Parathyroid adenoma (tissue), 2 donors: ENCODE results near the gene ZNF19.
A peak's percentile ranks its signal among the peaks of the same experiment; 100 is the strongest.

ENCODE experiments used
- H2AFZ ChIP-seq: fragments of 300-600 bp; sonication (generic); one replicate; pipeline ENCODE4 v1.7.0; 2017; ENCODE audit warnings: antibody characterized with exemption, mild to moderate bottlenecking
- H3K27ac ChIP-seq: fragments of 300-600 bp; sonication (generic); one replicate; pipeline ENCODE4 v1.7.0; 2017
- H3K27me3 ChIP-seq: fragments of 300-600 bp; sonication (generic); one replicate; pipeline ENCODE4 v1.7.0; 2017; ENCODE audit warnings: low read length; ENCODE audit not compliant: control insufficient read depth, insufficient read depth
- H3K36me3 ChIP-seq: fragments of 300-600 bp; sonication (generic); one replicate; pipeline ENCODE4 v1.7.0; 2017; ENCODE audit warnings: low read length; ENCODE audit not compliant: control insufficient read depth, insufficient read depth
- H3K4me1 ChIP-seq: fragments of 300-600 bp; sonication (generic); one replicate; pipeline ENCODE4 v1.7.0; 2017; ENCODE audit warnings: control low read depth
- H3K4me2 ChIP-seq: fragments of 300-600 bp; sonication (generic); one replicate; pipeline ENCODE4 v1.7.0; 2017; ENCODE audit warnings: low read length
- H3K4me3 ChIP-seq: fragments of 300-600 bp; sonication (generic); one replicate; pipeline ENCODE4 v1.7.0; 2017; ENCODE audit warnings: low read depth, low read length
- H3K79me2 ChIP-seq: fragments of 300-600 bp; sonication (generic); one replicate; pipeline ENCODE4 v1.7.0; 2017; ENCODE audit warnings: control low read depth
- H3K9ac ChIP-seq: fragments of 300-600 bp; sonication (generic); one replicate; pipeline ENCODE4 v1.7.0; 2017; ENCODE audit warnings: mild to moderate bottlenecking
- H3K9me3 ChIP-seq: fragments of 300-600 bp; sonication (generic); one replicate; pipeline ENCODE4 v1.7.0; 2017; ENCODE audit warnings: low read length; ENCODE audit not compliant: control insufficient read depth
- TF ChIP-seq, protein P1 (sequence below): fragments of 300-600 bp; sonication (generic); IDR thresholded peaks from one replicate; pipeline ENCODE4 v1.7.0; 2017; ENCODE audit warnings: antibody characterized with exemption, mild to moderate bottlenecking
- donor health status: primary hyperparathyroidism.

The ZNF19 gene

DNA sequence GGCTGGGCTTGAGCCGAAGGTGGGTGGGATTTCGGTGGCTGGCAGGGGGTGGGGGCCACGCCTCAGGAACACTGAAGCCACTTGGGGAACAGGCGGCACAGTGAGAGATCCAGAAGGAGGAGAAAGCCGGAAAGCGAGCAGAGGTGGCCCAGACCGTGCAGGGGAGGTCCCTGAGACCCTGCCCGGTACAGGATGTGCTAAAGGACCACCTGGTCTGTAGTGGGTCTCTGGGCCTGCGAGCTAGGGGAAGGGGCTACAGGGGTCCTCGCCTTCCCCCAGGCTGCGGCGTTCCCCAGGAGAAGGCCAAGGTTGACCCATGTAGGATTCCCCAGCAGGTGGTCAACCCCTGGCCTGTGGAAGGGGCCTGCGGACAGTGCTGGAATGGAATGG is 47.1 kb downstream of the ZNF19 start, which contains the start of gene TLE7:
Gene TLE7, minus strand, starts transcription at position 4 of the 390 bp plus-strand sequence. CDS start 8,730 bp downstream, outside the sequence.
- no peak within 1 kb of the TSS for H2AFZ ChIP-seq
- H3K27me3 ChIP-seq: no peaks in the 10 kb centered on the region
- no peaks in the 10 kb centered on the region for H3K4me1 ChIP-seq
- no peaks in the 10 kb centered on the region for H3K36me3 ChIP-seq
- H3K27ac ChIP-seq: no peak within 1 kb of the TSS
- TF ChIP-seq, protein P1, sequence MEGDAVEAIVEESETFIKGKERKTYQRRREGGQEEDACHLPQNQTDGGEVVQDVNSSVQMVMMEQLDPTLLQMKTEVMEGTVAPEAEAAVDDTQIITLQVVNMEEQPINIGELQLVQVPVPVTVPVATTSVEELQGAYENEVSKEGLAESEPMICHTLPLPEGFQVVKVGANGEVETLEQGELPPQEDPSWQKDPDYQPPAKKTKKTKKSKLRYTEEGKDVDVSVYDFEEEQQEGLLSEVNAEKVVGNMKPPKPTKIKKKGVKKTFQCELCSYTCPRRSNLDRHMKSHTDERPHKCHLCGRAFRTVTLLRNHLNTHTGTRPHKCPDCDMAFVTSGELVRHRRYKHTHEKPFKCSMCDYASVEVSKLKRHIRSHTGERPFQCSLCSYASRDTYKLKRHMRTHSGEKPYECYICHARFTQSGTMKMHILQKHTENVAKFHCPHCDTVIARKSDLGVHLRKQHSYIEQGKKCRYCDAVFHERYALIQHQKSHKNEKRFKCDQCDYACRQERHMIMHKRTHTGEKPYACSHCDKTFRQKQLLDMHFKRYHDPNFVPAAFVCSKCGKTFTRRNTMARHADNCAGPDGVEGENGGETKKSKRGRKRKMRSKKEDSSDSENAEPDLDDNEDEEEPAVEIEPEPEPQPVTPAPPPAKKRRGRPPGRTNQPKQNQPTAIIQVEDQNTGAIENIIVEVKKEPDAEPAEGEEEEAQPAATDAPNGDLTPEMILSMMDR: no peak
- no peaks in the 10 kb centered on the region for H3K79me2 ChIP-seq
- no peak within 1 kb of the TSS for H3K4me2 ChIP-seq
- no peak within 1 kb of the TSS for H3K4me3 ChIP-seq
- H3K9ac ChIP-seq: no peak within 1 kb of the TSS
- H3K9me3 ChIP-seq: no peaks in the 10 kb centered on the region

DNA sequence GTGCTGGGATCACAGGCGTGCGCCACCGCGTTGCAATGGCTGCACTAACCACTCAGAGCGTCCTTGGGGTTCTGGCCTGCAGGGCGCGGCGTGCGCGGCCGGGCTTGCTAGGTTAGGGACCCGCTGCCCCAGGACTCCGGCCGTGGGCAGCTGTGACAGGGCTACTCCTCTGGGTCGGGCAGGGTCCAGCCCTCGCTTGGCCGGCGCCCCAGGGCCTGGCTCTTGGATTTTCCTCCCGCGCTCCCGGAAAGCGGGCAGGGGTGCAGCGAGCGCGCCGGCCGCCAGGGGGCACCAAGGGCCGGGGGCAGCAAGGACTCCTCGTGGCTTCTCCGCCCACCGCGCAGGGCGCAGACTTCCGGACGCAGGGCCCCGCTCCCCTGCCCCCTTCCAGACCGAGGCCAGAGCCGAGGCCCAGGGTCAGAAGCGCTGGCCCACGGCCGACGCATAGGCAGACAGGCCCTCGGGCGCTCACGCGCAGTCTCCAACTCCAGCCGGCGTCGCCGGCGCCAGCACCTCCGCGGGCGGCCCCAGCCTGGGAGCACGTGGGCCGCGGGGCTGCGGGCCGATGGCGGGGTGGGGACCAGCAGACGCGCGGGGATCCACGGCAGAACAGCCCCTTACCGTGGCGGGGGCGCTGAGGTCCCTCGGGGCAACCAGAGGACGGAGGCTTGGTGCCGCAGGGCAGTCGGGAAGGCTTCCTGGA is 47.6 kb downstream of the ZNF19 start:
- Histone ChIP-seq H3K36me3 (no peaks in the 10 kb centered on the region), H3K9me3 (no peaks in the 10 kb centered on the region), H3K4me1 (no peaks in the 10 kb centered on the region), H3K4me2 (no peak overlapping the region), H3K27me3 (no peaks in the 10 kb centered on the region), H3K9ac (no peak overlapping the region), H3K27ac (no peak overlapping the region), H3K4me3 (no peak overlapping the region), H3K79me2 (no peaks in the 10 kb centered on the region), H2AFZ (no peak overlapping the region)
- TF ChIP-seq, protein P1: no peak

DNA sequence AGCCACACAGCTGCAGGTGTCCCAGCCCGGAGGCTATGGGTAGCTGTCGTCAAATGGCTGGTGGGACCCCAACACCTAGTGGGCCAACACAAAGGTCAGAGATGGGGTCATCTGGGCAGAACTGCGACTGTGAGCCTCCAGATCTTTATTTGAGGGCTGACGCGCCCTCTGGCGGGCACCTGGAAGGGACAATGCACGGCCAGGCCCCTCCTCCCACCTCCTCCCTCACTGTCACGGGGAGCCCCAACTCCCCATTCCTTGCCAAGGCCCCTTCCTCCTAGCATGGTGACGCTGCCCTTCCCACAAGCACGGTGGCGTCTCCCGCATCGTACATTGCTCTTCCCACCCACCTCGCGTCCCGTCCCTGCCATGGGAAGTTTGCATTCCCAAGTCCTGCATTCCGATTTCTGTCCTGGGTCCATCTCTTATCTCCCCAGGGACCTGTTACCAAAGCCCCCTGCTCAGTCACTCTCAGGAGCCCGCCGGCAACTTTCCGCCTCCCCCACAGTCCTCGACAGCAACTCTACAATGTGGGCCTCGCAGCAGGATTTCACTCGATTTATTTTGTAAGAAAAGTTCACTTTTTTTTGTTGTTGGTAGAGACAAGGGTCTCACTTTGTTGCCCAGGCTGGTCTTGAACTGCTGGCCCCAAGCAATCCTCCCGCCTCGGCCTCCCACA is 48.3 kb downstream of the ZNF19 start:
- Histone ChIP-seq H3K4me2 (no peak overlapping the region), H3K4me1 (no peaks in the 10 kb centered on the region), H3K4me3 (no peak overlapping the region), H3K36me3 (no peaks in the 10 kb centered on the region), H2AFZ (no peak overlapping the region), H3K27ac (no peak overlapping the region), H3K79me2 (no peaks in the 10 kb centered on the region), H3K9me3 (no peaks in the 10 kb centered on the region), H3K27me3 (no peaks in the 10 kb centered on the region), H3K9ac (no peak overlapping the region)
- TF ChIP-seq, protein P1: peak; percentile 46

DNA sequence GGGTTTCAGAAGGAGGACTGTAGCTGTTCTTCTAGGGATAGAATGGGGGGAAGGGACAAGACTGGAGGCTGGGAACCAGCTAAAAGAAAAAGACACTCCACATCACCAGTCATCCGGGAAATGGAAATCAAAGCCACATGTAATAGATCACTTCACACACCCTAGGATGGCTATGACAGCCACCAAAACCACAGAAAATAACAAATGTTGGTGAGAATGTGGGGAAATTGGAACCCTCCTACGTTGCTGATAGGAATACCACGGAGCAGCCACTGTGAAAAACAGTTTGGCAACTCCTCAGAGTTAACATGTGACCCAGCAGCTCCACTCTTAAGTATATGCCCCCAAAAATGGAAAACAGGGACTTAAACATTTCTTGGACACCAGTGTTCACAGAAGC is 49.6 kb downstream of the ZNF19 start:
- Histone ChIP-seq H3K4me2 (no peak overlapping the region), H3K27me3 (no peaks in the 10 kb centered on the region), H2AFZ (peak overlapping the region; percentile 30), H3K9ac (no peak overlapping the region), H3K9me3 (no peaks in the 10 kb centered on the region), H3K4me1 (no peaks in the 10 kb centered on the region), H3K36me3 (no peaks in the 10 kb centered on the region), H3K27ac (no peak overlapping the region), H3K4me3 (no peak overlapping the region), H3K79me2 (no peaks in the 10 kb centered on the region)
- TF ChIP-seq, protein P1: no peak
